ENCODE data around the gene LY86. TPM values are rescaled to one million over a fixed set of nuclear protein-coding genes. Genes with fewer than 3 reads are reported as not detected.

LY86 gene
- total and polyA plus RNA-seq, 9 of the 15 experiments (the other 6 are each of a cell fraction or from before 2014, with no cell fraction given): 0.08 to 0.20 TPM; not detected in 7

GRCh38 chr6:6654599-6655575 is 66.4 kb downstream of the LY86 start (continued):
- no peak for TF ChIP-seq ZNF318 (IDR thresholded peaks at IDR 0.05; ENCODE audit: borderline replicate concordance in 1 of 2, low read depth in 1 of 2)
- TF ChIP-seq POLR2B (IDR thresholded peaks at IDR 0.05; ENCODE audit: low read depth, partially characterized antibody): no peak
- 0 out of 2 replicates have a peak, but pooled peaks have one; percentile 35 for TF ChIP-seq TOE1 (IDR thresholded peaks at IDR 0.05; ENCODE audit: borderline replicate concordance)
- no peak for TF ChIP-seq TOE1 (CRISPR knock-in tag; IDR thresholded peaks at IDR 0.05; ENCODE audit: borderline replicate concordance, low read depth)
- no peak for TF ChIP-seq ID3 (CRISPR knock-in tag; IDR thresholded peaks at IDR 0.05)
- peak; percentile 81 for TF ChIP-seq ID3 (tag; IDR thresholded peaks at IDR 0.05)
- TF ChIP-seq TRIM24 (IDR thresholded peaks at IDR 0.05): peak in 1 of 2 experiments; percentile 72; a peak in 1 of 4 replicates
